NT2/D1 (cell line): Measurements from ENCODE around the gene FIG4.

Experiments
- SUZ12 ChIP-seq: IDR thresholded peaks from 2 replicates; pipeline ENCODE4 v1.6.1; 2011; ENCODE audit not compliant: insufficient read length, insufficient read depth; ENCODE audit errors: extremely low read depth
- YY1 ChIP-seq: IDR thresholded peaks from 2 replicates; pipeline ENCODE4 v1.6.1; 2011; ENCODE audit not compliant: insufficient read length, insufficient read depth

DNA sequence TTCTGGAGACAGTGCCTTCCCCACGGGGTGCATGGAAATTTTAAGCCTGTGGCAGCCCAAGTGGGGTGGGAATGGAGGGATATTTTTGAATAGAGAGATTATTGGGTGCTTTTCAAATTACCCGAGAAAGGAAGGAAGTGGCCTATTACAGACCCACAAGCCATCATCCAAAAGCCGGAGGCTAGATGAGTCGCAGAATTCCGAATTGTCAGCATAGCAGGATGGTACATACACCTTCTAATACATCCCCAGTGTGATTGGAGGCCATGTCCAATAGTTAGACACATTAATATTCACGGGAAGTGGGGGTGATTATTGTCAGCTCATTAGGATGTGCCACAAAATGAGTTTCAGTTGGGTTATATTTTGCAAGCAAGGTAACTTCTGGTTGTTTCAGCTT lies 133.0 kb downstream of the FIG4 start:
- no peak for TF ChIP-seq SUZ12
- no peak for TF ChIP-seq YY1
